B cell (primary cell): ENCODE data around the gene GRM2.

Source experiments
- EZH2 ChIP-seq: IDR thresholded peaks from 2 replicates; pipeline ENCODE4 v1.6.1; 2012; ENCODE audit warnings: borderline replicate concordance, low read depth, mild to moderate bottlenecking, moderate library complexity, low read length; ENCODE audit not compliant: insufficient read depth, poor library complexity, severe bottlenecking
- TF ChIP-seq, protein P1 (sequence below): fragments of 200-600 bp; IDR thresholded peaks from one replicate; pipeline ENCODE4 v1.8.0; 2022; ENCODE audit warnings: antibody characterized with exemption, mild to moderate bottlenecking

DNA sequence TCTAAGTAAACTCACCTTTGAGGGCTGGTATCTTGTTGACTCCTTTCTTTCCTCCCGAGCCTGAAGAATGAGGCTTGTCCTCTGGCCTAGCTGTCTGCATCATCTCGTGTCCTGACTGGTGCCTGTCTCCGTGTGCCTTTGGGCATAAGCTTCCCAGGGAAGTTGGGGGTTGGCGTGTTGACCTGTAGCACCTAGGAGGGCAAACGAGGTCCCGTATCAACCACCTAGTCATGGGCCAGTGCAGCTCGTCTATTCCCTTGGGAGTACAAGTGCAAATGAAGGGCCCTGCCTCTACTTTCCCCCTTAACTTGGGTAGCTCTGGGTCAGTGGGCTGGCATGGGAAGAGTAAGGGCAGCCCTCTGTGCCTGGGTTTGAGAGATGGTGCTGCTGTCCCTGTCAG is 27.1 kb upstream of the GRM2 start:
- TF ChIP-seq, protein P1, sequence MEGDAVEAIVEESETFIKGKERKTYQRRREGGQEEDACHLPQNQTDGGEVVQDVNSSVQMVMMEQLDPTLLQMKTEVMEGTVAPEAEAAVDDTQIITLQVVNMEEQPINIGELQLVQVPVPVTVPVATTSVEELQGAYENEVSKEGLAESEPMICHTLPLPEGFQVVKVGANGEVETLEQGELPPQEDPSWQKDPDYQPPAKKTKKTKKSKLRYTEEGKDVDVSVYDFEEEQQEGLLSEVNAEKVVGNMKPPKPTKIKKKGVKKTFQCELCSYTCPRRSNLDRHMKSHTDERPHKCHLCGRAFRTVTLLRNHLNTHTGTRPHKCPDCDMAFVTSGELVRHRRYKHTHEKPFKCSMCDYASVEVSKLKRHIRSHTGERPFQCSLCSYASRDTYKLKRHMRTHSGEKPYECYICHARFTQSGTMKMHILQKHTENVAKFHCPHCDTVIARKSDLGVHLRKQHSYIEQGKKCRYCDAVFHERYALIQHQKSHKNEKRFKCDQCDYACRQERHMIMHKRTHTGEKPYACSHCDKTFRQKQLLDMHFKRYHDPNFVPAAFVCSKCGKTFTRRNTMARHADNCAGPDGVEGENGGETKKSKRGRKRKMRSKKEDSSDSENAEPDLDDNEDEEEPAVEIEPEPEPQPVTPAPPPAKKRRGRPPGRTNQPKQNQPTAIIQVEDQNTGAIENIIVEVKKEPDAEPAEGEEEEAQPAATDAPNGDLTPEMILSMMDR: no peak
- TF ChIP-seq EZH2: no peak
